Tibial nerve (tissue), 4 donors: ENCODE results near the gene RNF121. TPM values are rescaled to one million over a fixed set of nuclear protein-coding genes. Genes with fewer than 3 reads are reported as not detected.

Experiments
- DNase-seq, 2 donors: peaks; one replicate each; pipeline ENCODE4 v3.0.0-alpha.2; 2019; ENCODE audit warnings: low spot score in 2 of 2
- H3K27ac ChIP-seq, 4 donors: fragments of 200-600 bp; sonication (generic) in 3 of 4; one replicate each; pipeline ENCODE4 v1.5.1; 2017 to 2019; ENCODE audit warnings: mild to moderate bottlenecking in 1 of 4
- H3K27me3 ChIP-seq, 2 donors: fragments of 200-600 bp; sonication (generic) in 1 of 2; one replicate each; pipeline versions ENCODE4 v1.5.1 to v1.6.0; 2017 to 2019
- H3K36me3 ChIP-seq, 3 donors: fragments of 200-600 bp; sonication (generic); one replicate each; pipeline ENCODE4 v1.5.1; 2018 to 2019
- H3K4me1 ChIP-seq, 4 donors: fragments of 200-600 bp; sonication (generic) in 3 of 4; one replicate each; pipeline ENCODE4 v1.5.1; 2017 to 2019
- H3K4me3 ChIP-seq, 4 donors: fragments of 200-600 bp; sonication (generic) in 3 of 4; one replicate each; pipeline ENCODE4 v1.5.1; 2017 to 2019; ENCODE audit warnings: mild to moderate bottlenecking in 1 of 4, moderate library complexity in 1 of 4
- H3K9me3 ChIP-seq, 4 donors: fragments of 200-600 bp; sonication (generic) in 3 of 4; one replicate each; pipeline ENCODE4 v1.5.1; 2017 to 2019
- CTCF ChIP-seq, 5 experiments: fragments of 200-600 bp in 3 of 5; fragments of 450-650 bp in 2 of 5; sonication (generic) in 3 of 5; IDR thresholded peaks; one replicate each; pipeline ENCODE4 v1.5.1; 2016 to 2019; ENCODE audit warnings: antibody characterized with exemption in 5 of 5, mild to moderate bottlenecking in 3 of 5, moderate library complexity in 2 of 5
- EP300 ChIP-seq, 2 donors: sonication (generic); formaldehyde crosslinking; IDR thresholded peaks; one replicate each; pipeline ENCODE4 v1.6.1; 2017; ENCODE audit warnings: antibody characterized with exemption in 2 of 2, mild to moderate bottlenecking in 1 of 2
- POLR2A ChIP-seq, 2 donors: fragments of 450-650 bp; IDR thresholded peaks; one replicate each; pipeline ENCODE4 v1.6.1; 2017; ENCODE audit warnings: antibody characterized with exemption in 2 of 2, mild to moderate bottlenecking in 2 of 2, moderate library complexity in 2 of 2
- WGBS, 2 donors: methylation state at CpG; one replicate each; pipeline ENCODE4 v1.1.5; 2018; 5-methylcytosine and 5-hydroxymethylcytosine counted together
- total RNA-seq, 4 donors: library from RNA; depleted of rRNA; stranded (reverse); fragments of >200 nt; gene quantifications; one replicate each; pipeline ENCODE4 v1.1.0, GENCODE V29; 2016

Gene RNF121
- total RNA-seq, 4 donors from 2014 or later, result 17.2 to 29.4 (median 21.4) TPM

- H3K27me3 ChIP-seq, result no peaks in the 10 kb centered on the region
- peaks cover 0 to 58% (median 23%) of the 10 kb centered on the region in 4 donors for H3K4me1 ChIP-seq
- no peaks in the 10 kb centered on the region for H3K36me3 ChIP-seq
- H3K4me3 ChIP-seq, result no peak overlapping the region
- no peaks in the 10 kb centered on the region for H3K9me3 ChIP-seq
- H3K27ac ChIP-seq, result no peak overlapping the region
- TF ChIP-seq EP300 (IDR thresholded peaks at IDR 0.05), result no peak
- no peak for TF ChIP-seq CTCF (IDR thresholded peaks at IDR 0.05)
- no peak for TF ChIP-seq POLR2A (IDR thresholded peaks at IDR 0.05)
- 48 to 62% methylated on average over 2 of the region's 2 CpGs for WGBS, 2 donors
- no peak for DNase-seq
These were observed 2.4 kb downstream of the RNF121 start for GRCh38 chr11:71931245-71931602.

GRCh38 chr11:71933141-71933933, 4.5 kb downstream of the RNF121 start:
- 83 to 89% methylated on average over 4 of the region's 4 CpGs for WGBS, 2 donors
- H3K4me3 ChIP-seq, result no peak overlapping the region
- no peak for TF ChIP-seq EP300 (IDR thresholded peaks at IDR 0.05)
- TF ChIP-seq CTCF (IDR thresholded peaks at IDR 0.05), result no peak
- no peak for TF ChIP-seq POLR2A (IDR thresholded peaks at IDR 0.05)
- H3K4me1 ChIP-seq, result peaks cover 0 to 54% (median 14%) of the 10 kb centered on the region in 4 donors
- H3K36me3 ChIP-seq, result no peaks in the 10 kb centered on the region
- H3K9me3 ChIP-seq, result no peaks in the 10 kb centered on the region
- H3K27ac ChIP-seq, result no peak overlapping the region
- no peaks in the 10 kb centered on the region for H3K27me3 ChIP-seq
- no peak for DNase-seq

GRCh38 chr11:71934213-71934612, 5.4 kb downstream of the RNF121 start:
- no peak overlapping the region for H3K27ac ChIP-seq
- H3K9me3 ChIP-seq, result no peaks in the 10 kb centered on the region
- no peaks in the 10 kb centered on the region for H3K36me3 ChIP-seq
- H3K27me3 ChIP-seq, result no peaks in the 10 kb centered on the region
- H3K4me3 ChIP-seq, result no peak overlapping the region
- WGBS, 2 donors, result 54 to 55% methylated on average over 2 of the region's 2 CpGs
- no peak for DNase-seq
- peaks cover 0 to 54% (median 14%) of the 10 kb centered on the region in 4 donors for H3K4me1 ChIP-seq
- TF ChIP-seq CTCF (IDR thresholded peaks at IDR 0.05) (no peak), POLR2A (IDR thresholded peaks at IDR 0.05) (no peak), EP300 (IDR thresholded peaks at IDR 0.05) (no peak)

- DNase-seq, result no peak
- WGBS, 2 donors, result 85 to 91% methylated on average over 4 of the region's 4 CpGs
- TF ChIP-seq CTCF (IDR thresholded peaks at IDR 0.05), result no peak
- TF ChIP-seq EP300 (IDR thresholded peaks at IDR 0.05), result no peak
- TF ChIP-seq POLR2A (IDR thresholded peaks at IDR 0.05), result no peak
- H3K36me3 ChIP-seq, result no peaks in the 10 kb centered on the region
- no peak overlapping the region for H3K4me3 ChIP-seq
- no peak overlapping the region for H3K27ac ChIP-seq
- no peaks in the 10 kb centered on the region for H3K9me3 ChIP-seq
- no peaks in the 10 kb centered on the region for H3K27me3 ChIP-seq
- H3K4me1 ChIP-seq, result peaks cover 0 to 42% (median 6%) of the 10 kb centered on the region in 4 donors
These were observed 6.6 kb downstream of the RNF121 start for GRCh38 chr11:71935338-71935925.

- Histone ChIP-seq H3K9me3 (no peaks in the 10 kb centered on the region), H3K36me3 (no peaks in the 10 kb centered on the region), H3K4me1 (peaks cover 0 to 28% (median 6%) of the 10 kb centered on the region in 4 donors), H3K4me3 (no peak overlapping the region), H3K27me3 (no peaks in the 10 kb centered on the region), H3K27ac (no peak overlapping the region)
- TF ChIP-seq POLR2A (IDR thresholded peaks at IDR 0.05), result no peak
- TF ChIP-seq CTCF (IDR thresholded peaks at IDR 0.05), result no peak
- TF ChIP-seq EP300 (IDR thresholded peaks at IDR 0.05), result no peak
- 42 to 62% methylated on average over 5 of the region's 5 CpGs for WGBS, 2 donors
- no peak for DNase-seq
These were observed 8.0 kb downstream of the RNF121 start for GRCh38 chr11:71936825-71937224.
